SKM-1 treated with dmso at 0.1 percent for 144 hours (cell line): Measurements from ENCODE around the gene NCOA5.

Experiments used
- DNase-seq: peaks from one replicate; lab custom pipeline; 2025; ENCODE audit not compliant: unreplicated experiment; lab: John Stamatoyannopoulos, UW

Gene NCOA5

DNA sequence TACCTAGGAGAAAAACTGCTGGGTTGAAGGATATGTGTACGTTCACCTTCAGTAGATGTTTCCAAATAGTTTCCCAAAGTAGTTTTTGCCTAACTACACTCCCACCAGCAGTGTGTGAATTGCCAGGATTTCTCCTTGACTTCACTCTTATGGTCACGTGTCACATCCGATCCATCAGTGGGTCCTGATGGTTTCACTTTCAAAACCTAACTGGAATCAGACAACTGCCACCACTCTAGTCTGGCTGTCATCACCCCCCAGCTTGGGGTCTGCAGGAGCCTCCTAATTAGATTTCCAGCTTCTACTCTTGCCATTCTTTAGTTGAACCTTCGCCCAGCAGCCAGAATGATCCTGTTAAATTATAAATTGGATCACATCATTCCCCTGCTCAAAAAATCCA lies 69.2 kb downstream of the NCOA5 start:
- no peak for DNase-seq

DNA sequence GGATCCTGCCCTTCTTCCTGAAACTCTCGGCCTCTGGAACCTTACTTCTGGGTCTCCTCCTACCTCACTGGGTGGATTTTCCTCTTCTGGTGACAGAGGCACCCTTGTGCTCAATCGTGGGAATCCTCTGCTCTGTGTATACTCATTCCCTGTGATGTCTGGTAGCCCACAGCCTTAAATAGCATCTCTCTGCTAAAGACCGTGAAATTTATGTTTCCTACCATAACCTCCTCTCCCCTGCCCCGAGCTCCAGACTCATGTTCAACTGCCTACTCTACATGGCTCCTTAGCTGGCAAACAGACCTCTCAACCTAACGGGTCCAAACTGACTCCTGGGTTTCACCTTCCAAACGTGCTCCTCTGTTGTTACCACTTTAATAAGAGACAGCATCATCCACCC lies 71.2 kb downstream of the NCOA5 start:
- DNase-seq, result no peak

DNA sequence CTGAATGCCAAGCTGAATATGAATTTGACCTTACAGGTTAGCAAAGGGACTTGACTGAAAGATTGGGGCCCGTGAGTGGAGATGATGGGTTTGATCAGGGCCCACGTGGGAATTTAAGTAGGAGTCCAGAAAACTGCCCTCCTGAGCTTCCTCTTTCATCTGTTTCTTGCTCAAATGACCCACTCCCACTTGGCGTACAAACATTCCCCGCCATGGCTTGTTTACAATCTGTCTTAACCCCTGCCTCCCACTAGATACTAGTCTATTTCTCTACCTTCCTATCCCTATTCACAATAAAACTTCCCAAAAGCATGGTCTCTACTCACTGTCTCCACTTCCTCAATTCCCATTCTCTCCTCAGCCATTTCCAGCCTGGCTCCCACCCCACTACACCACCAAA lies 71.7 kb downstream of the NCOA5 start:
- DNase-seq, result no peak

DNA sequence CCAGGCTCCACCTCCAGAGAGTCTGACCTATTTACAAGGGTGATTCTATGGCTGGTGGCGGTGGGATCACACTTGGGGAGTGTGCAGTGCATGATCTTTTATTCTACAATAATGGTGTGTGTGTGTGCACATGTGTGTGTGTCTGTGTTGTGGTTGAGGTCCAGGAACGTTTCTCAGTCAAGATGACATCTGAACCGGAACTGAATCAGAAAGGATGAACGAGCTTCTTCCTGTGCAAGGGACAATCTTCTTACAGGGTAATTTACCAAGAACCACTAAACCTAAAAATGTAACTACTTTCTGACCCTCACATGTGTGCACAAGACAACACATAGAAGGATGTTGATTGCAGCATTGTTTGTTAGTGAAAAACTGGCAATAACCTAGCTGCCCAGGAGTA lies 72.5 kb downstream of the NCOA5 start:
- no peak for DNase-seq

DNA sequence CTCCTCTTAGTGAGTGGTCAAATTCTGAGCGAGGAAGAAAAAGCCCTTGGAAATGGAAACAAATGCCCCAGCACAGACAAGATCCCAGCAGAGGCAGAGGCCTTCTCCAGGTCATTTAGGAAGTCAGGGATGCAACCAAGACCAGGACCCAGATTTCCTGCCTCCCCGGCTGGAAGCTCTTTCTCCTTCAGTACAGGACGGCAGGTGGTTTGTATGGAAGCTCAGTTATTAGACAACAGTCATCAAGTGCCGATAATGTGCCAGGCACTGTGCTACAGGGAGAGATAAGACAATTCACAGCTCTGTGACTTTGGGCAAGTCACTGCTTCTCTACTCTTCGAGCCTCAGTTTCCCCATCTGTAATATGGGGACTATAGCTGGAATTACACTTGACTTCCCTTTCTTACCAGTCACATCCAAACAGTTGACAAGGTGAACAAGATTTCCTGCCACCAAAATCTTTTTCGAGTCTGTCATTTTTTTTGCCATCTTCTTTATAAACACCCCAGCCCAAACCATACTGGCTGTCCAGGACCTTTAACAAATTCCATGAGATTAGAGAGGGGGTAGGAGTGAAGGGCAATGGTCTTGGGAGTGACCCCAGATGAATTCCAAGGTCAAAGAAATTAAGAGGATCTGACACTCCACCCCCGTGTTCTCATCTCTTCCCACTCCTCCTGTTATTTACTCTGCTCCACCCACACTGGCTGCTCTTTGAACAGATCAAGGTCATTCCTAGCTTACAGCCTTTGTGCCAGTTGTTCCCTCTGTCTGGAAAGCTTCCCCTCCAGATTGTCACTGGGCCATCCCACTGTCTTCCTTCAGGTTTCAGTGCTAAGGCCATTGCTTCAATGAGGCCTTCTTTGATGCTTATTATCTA lies 75.0 kb downstream of the NCOA5 start:
- DNase-seq, result no peak

- DNase-seq, result peak; percentile 51
Measured at GRCh38 chr20:46013829-46014516, 75.8 kb downstream of the NCOA5 start.

DNA sequence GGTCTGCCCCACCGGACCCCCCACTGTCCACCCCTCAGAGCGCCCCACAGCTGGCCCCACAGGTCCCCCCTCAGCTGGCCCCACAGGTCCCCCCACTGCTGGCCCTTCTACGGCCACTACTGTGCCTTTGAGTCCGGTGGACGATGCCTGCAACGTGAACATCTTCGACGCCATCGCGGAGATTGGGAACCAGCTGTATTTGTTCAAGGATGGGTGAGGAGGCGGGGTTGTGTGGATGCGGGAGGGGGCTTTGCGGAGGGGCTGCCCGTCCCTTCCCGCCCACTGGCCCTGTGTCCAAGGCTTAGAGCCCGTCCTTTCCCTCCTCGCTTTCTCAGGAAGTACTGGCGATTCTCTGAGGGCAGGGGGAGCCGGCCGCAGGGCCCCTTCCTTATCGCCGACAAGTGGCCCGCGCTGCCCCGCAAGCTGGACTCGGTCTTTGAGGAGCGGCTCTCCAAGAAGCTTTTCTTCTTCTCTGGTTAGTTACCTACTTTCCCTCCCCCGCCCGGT lies 76.4 kb downstream of the NCOA5 start:
- no peak for DNase-seq

GRCh38 chr20:46012921-46013320 lies 76.8 kb downstream of the NCOA5 start:
- no peak for DNase-seq

GRCh38 chr20:46011631-46012482 lies 77.9 kb downstream of the NCOA5 start:
- peak; percentile 23 for DNase-seq
